OCI-LY7 (cell line): Measurements from ENCODE around the gene ADARB2. TPM values are rescaled to one million over a fixed set of nuclear protein-coding genes. Genes with fewer than 3 reads are reported as not detected.

ENCODE experiments used
- BruUV-seq: library from RNA; stranded (reverse); fragments of 400-500 nt; replicated peaks from 2 replicates; lab custom pipeline; 2021; lab: Mats Ljungman, UMichigan
- CTCF ChIA-PET: fragments of 300-600 bp; sonication (Branson Sonifier 250); formaldehyde crosslinking; loops from one replicate; lab custom pipeline; 2022; ENCODE audit warnings: antibody characterized with exemption; ENCODE audit not compliant: unreplicated experiment; lab: Charles Lee
- POLR2A ChIA-PET: fragments of 300-600 bp; sonication (Branson Sonifier 250); formaldehyde crosslinking; loops from one replicate; lab custom pipeline; 2022; ENCODE audit warnings: antibody characterized with exemption; lab: Charles Lee
- DNase-seq: peaks from one replicate; pipeline ENCODE4 v3.0.0-alpha.2; 2015; ENCODE audit warnings: low spot score
- H2AFZ ChIP-seq: fragments of 200-600 bp; sonication (generic), shearing (Covaris generic); 2 replicates; pipeline ENCODE4 v1.6.1; 2014; ENCODE audit warnings: mild to moderate bottlenecking, antibody characterized with exemption, low read length, moderate library complexity
- H3K27ac ChIP-seq: fragments of 200-600 bp; sonication (generic); 2 replicates; pipeline ENCODE4 v1.5.1; 2014; ENCODE audit warnings: mixed run types, low read depth, mild to moderate bottlenecking, moderate library complexity, low read length, inconsistent platforms; ENCODE audit not compliant: poor library complexity, severe bottlenecking
- H3K36me3 ChIP-seq: fragments of 200-600 bp; sonication (generic); 2 replicates; pipeline ENCODE4 v1.6.1; 2014; ENCODE audit warnings: mild to moderate bottlenecking, antibody characterized with exemption, low read length, moderate library complexity, mixed read lengths; ENCODE audit not compliant: insufficient read depth
- H3K4me1 ChIP-seq: fragments of 200-600 bp; sonication (generic); 2 replicates; pipeline ENCODE4 v1.5.1; 2014; ENCODE audit warnings: mild to moderate bottlenecking, low read length; ENCODE audit not compliant: insufficient read depth, poor library complexity, severe bottlenecking
- H3K4me2 ChIP-seq: fragments of 200-600 bp; sonication (generic); 2 replicates; pipeline ENCODE4 v1.6.1; 2014; ENCODE audit warnings: mild to moderate bottlenecking, low read length
- H3K4me3 ChIP-seq: fragments of 200-600 bp; sonication (generic); 2 replicates; pipeline ENCODE4 v1.5.1; 2014; ENCODE audit warnings: mild to moderate bottlenecking, low read depth, low read length; ENCODE audit not compliant: poor library complexity, severe bottlenecking
- H3K79me2 ChIP-seq: fragments of 200-600 bp; sonication (generic); 2 replicates; pipeline ENCODE4 v1.6.1; 2016; ENCODE audit warnings: low read depth, mild to moderate bottlenecking, low read length, moderate library complexity, mixed read lengths; ENCODE audit not compliant: insufficient read depth
- H3K9me2 ChIP-seq: fragments of 200-600 bp; sonication (generic); 2 replicates; pipeline ENCODE4 v1.6.1; 2016; ENCODE audit warnings: mild to moderate bottlenecking, low read length, mixed read lengths; ENCODE audit not compliant: insufficient read depth
- H3K9me3 ChIP-seq: fragments of 200-600 bp; sonication (generic); 2 replicates; pipeline ENCODE4 v1.6.1; 2014; ENCODE audit warnings: mild to moderate bottlenecking, mixed run types, low read length, mixed read lengths
- H4K20me1 ChIP-seq: fragments of 200-600 bp; sonication (generic); 2 replicates; pipeline ENCODE4 v1.6.1; 2014; ENCODE audit warnings: mild to moderate bottlenecking, antibody characterized with exemption, low read length, moderate library complexity, mixed read lengths; ENCODE audit not compliant: insufficient read depth
- EZH2phosphoT487 ChIP-seq: fragments of 200-600 bp; sonication (generic); IDR thresholded peaks from 2 replicates; pipeline ENCODE4 v1.6.1; 2018; ENCODE audit warnings: low read depth, borderline replicate concordance, mild to moderate bottlenecking, mixed run types, antibody characterized with exemption, low read length, moderate library complexity, mixed read lengths
- intact Hi-C: fragments of 100-400 bp; cut with micrococcal nuclease; formaldehyde crosslinking; loops from one replicate; pipeline ENCODE4 v1.10.0; 2022; ENCODE audit not compliant: unreplicated experiment
- total RNA-seq, 2 experiments: library from RNA; depleted of rRNA in 1 of 2; stranded (reverse); fragments of >200 nt in 1 of 2; shearing (Covaris generic) in 1 of 2; gene quantifications; 2 replicates each; pipeline ENCODE4 v1.2.3, GENCODE V29; 2014 to 2022
- TF ChIP-seq, protein P1 (sequence below): fragments of 200-600 bp; sonication (generic); conservative IDR thresholded peaks from 2 replicates; pipeline ENCODE4 v1.5.1; 2014; ENCODE audit warnings: mild to moderate bottlenecking, antibody characterized with exemption, low read length, moderate library complexity, mixed read lengths

Gene ADARB2
- total RNA-seq, 2 experiments from 2014 or later, result 0.03 TPM; not detected in 1

DNA sequence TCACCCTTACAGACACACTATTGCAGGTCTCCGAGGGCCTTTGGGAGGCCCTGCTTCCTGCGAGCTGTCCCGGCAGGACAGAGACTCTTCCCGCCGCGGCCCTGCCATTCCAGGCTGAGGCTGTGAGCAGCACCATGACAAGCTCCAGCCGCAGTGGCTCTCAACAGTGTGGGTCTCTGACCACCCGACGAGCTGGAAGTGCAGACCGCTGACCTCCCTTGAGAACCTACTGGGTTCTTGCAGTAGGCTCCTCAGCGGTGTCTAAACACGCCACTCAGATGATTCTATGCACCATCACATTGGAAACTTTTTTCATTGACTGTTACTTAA is 377.7 kb downstream of the ADARB2 start:
- peak overlapping the region; percentile 43; the same call in 1 of the 2 replicates for H3K4me2 ChIP-seq
- intact Hi-C loops, result no loop called here
- no peaks in the 10 kb centered on the region for H3K36me3 ChIP-seq
- H3K4me1 ChIP-seq, result peaks cover 10% of the 10 kb centered on the region
- no peak for TF ChIP-seq EZH2phosphoT487
- TF ChIP-seq, protein P1, sequence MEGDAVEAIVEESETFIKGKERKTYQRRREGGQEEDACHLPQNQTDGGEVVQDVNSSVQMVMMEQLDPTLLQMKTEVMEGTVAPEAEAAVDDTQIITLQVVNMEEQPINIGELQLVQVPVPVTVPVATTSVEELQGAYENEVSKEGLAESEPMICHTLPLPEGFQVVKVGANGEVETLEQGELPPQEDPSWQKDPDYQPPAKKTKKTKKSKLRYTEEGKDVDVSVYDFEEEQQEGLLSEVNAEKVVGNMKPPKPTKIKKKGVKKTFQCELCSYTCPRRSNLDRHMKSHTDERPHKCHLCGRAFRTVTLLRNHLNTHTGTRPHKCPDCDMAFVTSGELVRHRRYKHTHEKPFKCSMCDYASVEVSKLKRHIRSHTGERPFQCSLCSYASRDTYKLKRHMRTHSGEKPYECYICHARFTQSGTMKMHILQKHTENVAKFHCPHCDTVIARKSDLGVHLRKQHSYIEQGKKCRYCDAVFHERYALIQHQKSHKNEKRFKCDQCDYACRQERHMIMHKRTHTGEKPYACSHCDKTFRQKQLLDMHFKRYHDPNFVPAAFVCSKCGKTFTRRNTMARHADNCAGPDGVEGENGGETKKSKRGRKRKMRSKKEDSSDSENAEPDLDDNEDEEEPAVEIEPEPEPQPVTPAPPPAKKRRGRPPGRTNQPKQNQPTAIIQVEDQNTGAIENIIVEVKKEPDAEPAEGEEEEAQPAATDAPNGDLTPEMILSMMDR, result no peak
- no peaks in the 10 kb centered on the region for H3K9me3 ChIP-seq
- no peak overlapping the region for H3K4me3 ChIP-seq
- ChIA-PET POLR2A (no interaction called here), CTCF (no interaction called here)
- no peaks in the 10 kb centered on the region for H3K79me2 ChIP-seq
- no TSS peak for BruUV-seq
- H2AFZ ChIP-seq, result no peak overlapping the region
- no peaks in the 10 kb centered on the region for H4K20me1 ChIP-seq
- no peak overlapping the region for H3K27ac ChIP-seq
- no peaks in the 10 kb centered on the region for H3K9me2 ChIP-seq
- DNase-seq, result no peak

DNA sequence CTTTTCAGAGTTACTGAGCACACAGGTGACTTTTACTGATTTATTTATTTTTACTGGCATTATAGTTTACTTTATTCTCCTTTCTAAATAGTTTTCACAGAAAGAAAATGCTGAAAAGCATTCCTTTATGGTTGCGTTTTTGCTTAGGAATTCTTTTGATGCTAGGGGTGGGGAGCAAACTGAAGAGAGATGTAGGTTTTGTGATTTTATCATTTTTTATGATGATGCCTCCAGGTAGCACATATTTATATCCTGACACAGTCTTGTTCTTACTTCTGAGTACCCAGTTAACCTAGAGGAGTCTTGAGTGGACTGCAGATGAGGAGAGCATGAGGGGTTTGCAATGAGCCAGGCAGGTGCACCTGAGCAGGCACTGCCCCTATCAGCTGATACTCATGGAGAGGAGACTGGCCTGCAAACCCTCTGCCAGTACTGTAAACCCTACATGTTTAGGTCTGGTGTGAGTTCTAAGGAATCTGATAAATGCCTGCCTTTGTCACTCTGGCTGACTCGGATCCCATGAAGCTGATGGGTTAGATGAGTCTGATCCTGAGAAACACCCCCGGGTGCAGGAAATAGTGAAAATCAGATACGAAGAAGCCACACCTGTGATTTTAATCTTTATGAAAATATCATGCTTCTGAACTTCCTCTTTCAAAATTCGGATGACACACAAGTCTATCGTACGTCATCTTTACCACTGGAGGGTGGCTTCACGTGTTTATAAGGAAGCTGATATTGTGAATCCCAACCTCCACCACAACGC is 378.3 kb downstream of the ADARB2 start:
- no TSS peak for BruUV-seq
- H3K4me2 ChIP-seq, result peak overlapping the region; percentile 43
- no peaks in the 10 kb centered on the region for H3K36me3 ChIP-seq
- intact Hi-C loops, result no loop called here
- no peak overlapping the region for H3K4me3 ChIP-seq
- no peaks in the 10 kb centered on the region for H3K9me3 ChIP-seq
- DNase-seq, result peak; percentile 51
- H3K4me1 ChIP-seq, result peaks cover 10% of the 10 kb centered on the region
- no peak overlapping the region for H2AFZ ChIP-seq
- ChIA-PET POLR2A (no interaction called here), CTCF (no interaction called here)
- no peaks in the 10 kb centered on the region for H4K20me1 ChIP-seq
- H3K9me2 ChIP-seq, result no peaks in the 10 kb centered on the region
- no peak overlapping the region for H3K27ac ChIP-seq
- TF ChIP-seq, protein P1, result no peak
- TF ChIP-seq EZH2phosphoT487, result no peak
- H3K79me2 ChIP-seq, result no peaks in the 10 kb centered on the region

DNA sequence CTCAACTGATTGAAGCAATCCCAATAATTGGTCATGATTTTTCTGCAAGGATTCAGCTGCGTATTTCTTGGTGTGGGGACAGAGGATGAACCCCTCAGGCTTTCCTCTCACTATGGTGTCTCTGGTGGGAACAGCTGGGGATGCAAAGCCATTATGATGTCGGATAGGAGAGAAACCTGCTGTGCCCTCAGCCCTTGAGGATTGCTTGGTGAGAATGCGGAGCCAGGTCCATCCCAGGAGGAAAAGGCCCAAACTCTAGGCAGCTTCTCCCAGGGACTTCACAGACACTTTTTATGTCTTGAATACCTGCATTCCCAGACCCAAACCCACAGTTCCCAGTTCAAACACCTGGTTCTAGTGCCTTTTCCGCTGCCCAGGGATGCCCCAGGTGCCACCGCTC is 379.2 kb downstream of the ADARB2 start:
- no peaks in the 10 kb centered on the region for H3K36me3 ChIP-seq
- H3K4me2 ChIP-seq, result no peak overlapping the region

More for the DNA sequence above, 379.2 kb downstream of the ADARB2 start:
- BruUV-seq, result no TSS peak
- H3K9me3 ChIP-seq, result no peaks in the 10 kb centered on the region
- no peak overlapping the region for H3K27ac ChIP-seq
- no peaks in the 10 kb centered on the region for H3K9me2 ChIP-seq
- H3K4me3 ChIP-seq, result no peak overlapping the region
- ChIA-PET POLR2A (no interaction called here), CTCF (no interaction called here)
- H4K20me1 ChIP-seq, result no peaks in the 10 kb centered on the region
- H2AFZ ChIP-seq, result no peak overlapping the region
- DNase-seq, result no peak
- intact Hi-C loops, result no loop called here
- H3K79me2 ChIP-seq, result no peaks in the 10 kb centered on the region
- TF ChIP-seq, protein P1, result no peak
- no peak for TF ChIP-seq EZH2phosphoT487
- peaks cover 10% of the 10 kb centered on the region for H3K4me1 ChIP-seq
